A673 (cell line): ENCODE results near the gene BRI3BP. TPM values are rescaled to one million over a fixed set of nuclear protein-coding genes. Genes with fewer than 3 reads are reported as not detected.
A peak's percentile ranks its signal among the peaks of the same experiment; 100 is the strongest.
"Not testable (repeated sequence)": the region's sequence is repeated elsewhere in the genome, so short reads cannot be mapped to it uniquely, and the experiment has no call there.

Experiments
- BruUV-seq: library from RNA; stranded (reverse); fragments of 400-500 nt; replicated peaks from 2 replicates; lab custom pipeline; 2021; lab: Mats Ljungman, UMichigan
- CTCF ChIA-PET: fragments of 300-600 bp; sonication (Branson Sonifier 250); formaldehyde crosslinking; loops from one replicate; lab custom pipeline; 2022; ENCODE audit warnings: antibody characterized with exemption; lab: Charles Lee
- POLR2A ChIA-PET: fragments of 300-600 bp; sonication (Branson Sonifier 250); formaldehyde crosslinking; loops from one replicate; lab custom pipeline; 2022; ENCODE audit warnings: antibody characterized with exemption; ENCODE audit not compliant: low non-redundant PET; lab: Charles Lee
- DNase-seq: peaks from one replicate; pipeline ENCODE4 v3.0.0-alpha.2; 2015; ENCODE audit warnings: low spot score
- H3K27ac ChIP-seq: fragments of 200-600 bp; sonication (generic); 2 replicates; pipeline ENCODE4 v1.5.1; 2016; ENCODE audit warnings: mixed run types, low read depth, mild to moderate bottlenecking, mixed read lengths, antibody characterized with exemption, low read length; ENCODE audit not compliant: poor library complexity, severe bottlenecking
- H3K27me3 ChIP-seq: fragments of 200-600 bp; sonication (generic); replicated peaks from 2 replicates; pipeline ENCODE4 v1.6.1; 2017; ENCODE audit warnings: mixed run types, low read depth, mild to moderate bottlenecking, mixed read lengths, antibody characterized with exemption, low read length; ENCODE audit not compliant: insufficient read depth, poor library complexity
- H3K36me3 ChIP-seq: fragments of 200-600 bp; sonication (generic); 2 replicates; pipeline ENCODE4 v1.6.1; 2016; ENCODE audit warnings: mixed run types, mild to moderate bottlenecking, mixed read lengths, antibody characterized with exemption, low read length; ENCODE audit not compliant: insufficient read depth, poor library complexity, severe bottlenecking
- H3K4me1 ChIP-seq: fragments of 200-600 bp; sonication (generic); 2 replicates; pipeline ENCODE4 v1.6.1; 2017; ENCODE audit warnings: mixed run types, mild to moderate bottlenecking, mixed read lengths, antibody characterized with exemption, low read length; ENCODE audit not compliant: insufficient read depth, poor library complexity, severe bottlenecking
- H3K4me3 ChIP-seq: fragments of 200-600 bp; sonication (generic); 2 replicates; pipeline ENCODE4 v1.5.1; 2016; ENCODE audit warnings: low read depth, mixed run types, mild to moderate bottlenecking, mixed read lengths, low read length; ENCODE audit not compliant: poor library complexity, severe bottlenecking
- H3K9me3 ChIP-seq: fragments of 200-600 bp; sonication (generic); 2 replicates; pipeline ENCODE4 v1.6.1; 2016; ENCODE audit warnings: mixed run types, low read depth, mild to moderate bottlenecking, mixed read lengths, antibody characterized with exemption, low read length; ENCODE audit not compliant: poor library complexity, severe bottlenecking
- CTCF ChIP-seq: fragments of 300-800, 200-600 bp; sonication (generic); conservative IDR thresholded peaks from 2 replicates; pipeline ENCODE4 v1.5.1; 2017; ENCODE audit warnings: low read depth, mild to moderate bottlenecking, antibody characterized with exemption, low read length, moderate library complexity, mixed read lengths
- EZH2 ChIP-seq: fragments of 200-600 bp; sonication (generic); IDR thresholded peaks from 2 replicates; pipeline ENCODE4 v1.6.1; 2017; ENCODE audit warnings: borderline replicate concordance, low read depth, mild to moderate bottlenecking, mixed read lengths, antibody characterized with exemption, low read length; ENCODE audit not compliant: poor library complexity, severe bottlenecking
- intact Hi-C: fragments of 100-400 bp; cut with micrococcal nuclease; formaldehyde crosslinking; loops from one replicate; pipeline ENCODE4 v1.10.0; 2022; ENCODE audit not compliant: unreplicated experiment
- total RNA-seq: library from RNA; stranded (reverse); gene quantifications from 2 replicates; pipeline ENCODE4 v1.2.3, GENCODE V29; 2021

Gene BRI3BP
- total RNA-seq, 1 experiment from 2014 or later, result 26.0 TPM

- H3K27me3 ChIP-seq, result no peaks in the 10 kb centered on the region
- TF ChIP-seq CTCF (no peak), EZH2 (no peak)
- CTCF ChIA-PET, result no interaction called here
- H3K4me3 ChIP-seq, result no peak overlapping the region
- no peaks in the 10 kb centered on the region for H3K9me3 ChIP-seq
- no TSS peak for BruUV-seq
- H3K36me3 ChIP-seq, result no peaks in the 10 kb centered on the region
- no peak overlapping the region for H3K27ac ChIP-seq
- no peaks in the 10 kb centered on the region for H3K4me1 ChIP-seq
- intact Hi-C loops, result no loop called here
- POLR2A ChIA-PET, result no interaction called here
- DNase-seq, result no peak
These were observed 67.8 kb downstream of the BRI3BP start for GRCh38 chr12:125061229-125061628.

- POLR2A ChIA-PET, CTCF ChIA-PET, H3K36me3 ChIP-seq, H3K9me3 ChIP-seq, H3K4me1 ChIP-seq, intact Hi-C loops, DNase-seq, BruUV-seq, H3K27ac ChIP-seq, H3K4me3 ChIP-seq, H3K27me3 ChIP-seq: not testable (repeated sequence)
These were observed 70.1 kb downstream of the BRI3BP start for GRCh38 chr12:125063522-125063921.

GRCh38 chr12:125064492-125064891, 71.0 kb downstream of the BRI3BP start:
- DNase-seq, result no peak
- Histone ChIP-seq H3K4me3 (peak overlapping the region; percentile 76), H3K9me3 (no peaks in the 10 kb centered on the region), H3K27me3 (no peaks in the 10 kb centered on the region), H3K4me1 (no peaks in the 10 kb centered on the region), H3K36me3 (no peaks in the 10 kb centered on the region), H3K27ac (no peak overlapping the region)
- ChIA-PET CTCF (no interaction called here), POLR2A (interaction anchor here (0.7 kb wide), 1 partner anchor 15 kb away, joined by 6 read pairs; no protein-coding TSS in a partner anchor)
- no TSS peak for BruUV-seq
- intact Hi-C loops, result no loop called here
- TF ChIP-seq CTCF (no peak), EZH2 (no peak)
